ENCODE results near the gene TMEM178B. TPM values are rescaled to one million over a fixed set of nuclear protein-coding genes. Genes with fewer than 3 reads are reported as not detected.

Gene TMEM178B
- total RNA-seq, 1 donor from 2014 or later, result 19.7 TPM

- Mint-ChIP-seq H3K4me1 (peaks cover 24% of the 10 kb centered on the region), H3K27ac (ENCODE audit: unreplicated experiment) (no peak overlapping the region), H3K36me3 (ENCODE audit: low read depth) (no peaks in the 10 kb centered on the region), H3K4me3 (no peak overlapping the region), H3K27me3 (ENCODE audit: low read depth) (no peaks in the 10 kb centered on the region), H3K9me3 (no peaks in the 10 kb centered on the region)
- no peak for DNase-seq (ENCODE audit: low read depth, low spot score)
- no peak for TF ChIP-seq CTCF (conservative IDR thresholded peaks at IDR 0.05)
These were observed 296.8 kb downstream of the TMEM178B start for GRCh38 chr7:141370650-141371049.

- peaks cover 2% of the 10 kb centered on the region for H3K9me3 Mint-ChIP-seq
- H3K36me3 Mint-ChIP-seq (ENCODE audit: low read depth), result no peaks in the 10 kb centered on the region
- TF ChIP-seq CTCF (conservative IDR thresholded peaks at IDR 0.05), result no peak
- H3K27me3 Mint-ChIP-seq (ENCODE audit: low read depth), result no peaks in the 10 kb centered on the region
- H3K27ac Mint-ChIP-seq (ENCODE audit: unreplicated experiment), result no peak overlapping the region
- no peaks in the 10 kb centered on the region for H3K4me1 Mint-ChIP-seq
- DNase-seq (ENCODE audit: low read depth, low spot score), result no peak
- no peak overlapping the region for H3K4me3 Mint-ChIP-seq
These were observed 300.6 kb downstream of the TMEM178B start for GRCh38 chr7:141374425-141374824.

- H3K27me3 Mint-ChIP-seq (ENCODE audit: low read depth), result no peaks in the 10 kb centered on the region
- H3K27ac Mint-ChIP-seq (ENCODE audit: unreplicated experiment), result no peak overlapping the region
- DNase-seq (ENCODE audit: low read depth, low spot score), result no peak
- no peak for TF ChIP-seq CTCF (conservative IDR thresholded peaks at IDR 0.05)
- H3K36me3 Mint-ChIP-seq (ENCODE audit: low read depth), result no peaks in the 10 kb centered on the region
- no peak overlapping the region for H3K4me3 Mint-ChIP-seq
- H3K4me1 Mint-ChIP-seq, result no peaks in the 10 kb centered on the region
- H3K9me3 Mint-ChIP-seq, result peaks cover 2% of the 10 kb centered on the region
These were observed 301.6 kb downstream of the TMEM178B start for GRCh38 chr7:141375442-141375841.

- no peak for DNase-seq (ENCODE audit: low read depth, low spot score)
- Mint-ChIP-seq H3K4me1 (no peaks in the 10 kb centered on the region), H3K27me3 (ENCODE audit: low read depth) (no peaks in the 10 kb centered on the region), H3K27ac (ENCODE audit: unreplicated experiment) (no peak overlapping the region), H3K4me3 (no peak overlapping the region), H3K9me3 (peaks cover 2% of the 10 kb centered on the region), H3K36me3 (ENCODE audit: low read depth) (no peaks in the 10 kb centered on the region)
- TF ChIP-seq CTCF (conservative IDR thresholded peaks at IDR 0.05), result no peak
These were observed 304.0 kb downstream of the TMEM178B start for GRCh38 chr7:141377906-141378305.

- Mint-ChIP-seq H3K36me3 (ENCODE audit: low read depth) (no peaks in the 10 kb centered on the region), H3K4me1 (no peaks in the 10 kb centered on the region), H3K27me3 (ENCODE audit: low read depth) (no peaks in the 10 kb centered on the region), H3K4me3 (no peak overlapping the region), H3K27ac (ENCODE audit: unreplicated experiment) (no peak overlapping the region), H3K9me3 (peaks cover 2% of the 10 kb centered on the region)
- no peak for DNase-seq (ENCODE audit: low read depth, low spot score)
- no peak for TF ChIP-seq CTCF (conservative IDR thresholded peaks at IDR 0.05)
These were observed 304.5 kb downstream of the TMEM178B start for GRCh38 chr7:141378405-141378804.
